Esophagus squamous epithelium (tissue), 5 donors: ENCODE results near the gene C2CD4D. TPM values are rescaled to one million over a fixed set of nuclear protein-coding genes. Genes with fewer than 3 reads are reported as not detected.
A peak's percentile ranks its signal among the peaks of the same experiment; 100 is the strongest.
"Not testable (repeated sequence)": the region's sequence is repeated elsewhere in the genome, so short reads cannot be mapped to it uniquely, and the experiment has no call there.

Experiments
- DNase-seq: peaks from one replicate; lab custom pipeline; 2025; lab: John Stamatoyannopoulos, UW
- H3K27ac ChIP-seq, 4 donors: fragments of 200-600 bp; sonication (generic); one replicate each; pipeline ENCODE4 v1.5.1; 2016 to 2019; ENCODE audit warnings: mild to moderate bottlenecking in 1 of 4
- H3K27me3 ChIP-seq, 4 donors: fragments of 200-600 bp; sonication (generic); 1 replicate in 3 of 4; 2 replicates in 1 of 4; pipeline versions ENCODE4 v1.5.1 to v1.6.0; 2017 to 2021; ENCODE audit warnings: antibody characterized with exemption in 1 of 4
- H3K36me3 ChIP-seq, 3 donors: fragments of 200-600 bp; sonication (generic); one replicate each; pipeline ENCODE4 v1.5.1; 2016 to 2019
- H3K4me1 ChIP-seq, 3 donors: fragments of 200-600 bp; sonication (generic); one replicate each; pipeline ENCODE4 v1.5.1; 2017 to 2019
- H3K4me3 ChIP-seq, 4 donors: fragments of 200-600 bp; sonication (generic); 1 replicate in 3 of 4; 2 replicates in 1 of 4; pipeline ENCODE4 v1.5.1; 2016 to 2019; ENCODE audit warnings: mild to moderate bottlenecking in 2 of 4, moderate library complexity in 1 of 4
- H3K9me3 ChIP-seq, 3 donors: fragments of 200-600 bp; sonication (generic); one replicate each; pipeline ENCODE4 v1.5.1; 2016 to 2019
- POLR2A ChIP-seq, 4 donors: fragments of 450-650 bp; IDR thresholded peaks; one replicate each; pipeline ENCODE4 v1.6.1; 2017; ENCODE audit warnings: antibody characterized with exemption in 4 of 4, mild to moderate bottlenecking in 4 of 4, moderate library complexity in 3 of 4
- WGBS, 2 donors: methylation state at CpG; one replicate each; pipeline ENCODE4 v1.1.5; 2018; 5-methylcytosine and 5-hydroxymethylcytosine counted together
- intact Hi-C: fragments of 100-400 bp; cut with DNase I; formaldehyde crosslinking; loops from one replicate; pipeline ENCODE4 v1.15.0; 2022
- total RNA-seq, 4 donors: library from RNA; depleted of rRNA; stranded (reverse); fragments of >200 nt; gene quantifications; one replicate each; pipeline ENCODE4 v1.1.0, GENCODE V29; 2016
- TF ChIP-seq, protein P1 (sequence below), 6 experiments: fragments of 450-650 bp in 4 of 6; fragments of 200-600 bp in 2 of 6; sonication (generic) in 2 of 6; IDR thresholded peaks; one replicate each; pipeline ENCODE4 v1.5.1; 2016 to 2019; ENCODE audit warnings: antibody characterized with exemption in 6 of 6, mild to moderate bottlenecking in 4 of 6, moderate library complexity in 4 of 6
- donor health status: DM: yes; HTN: yes; CAD: no.

The C2CD4D gene
- total RNA-seq, 4 donors from 2014 or later: 0.22 to 0.38 TPM; not detected in 2

DNA sequence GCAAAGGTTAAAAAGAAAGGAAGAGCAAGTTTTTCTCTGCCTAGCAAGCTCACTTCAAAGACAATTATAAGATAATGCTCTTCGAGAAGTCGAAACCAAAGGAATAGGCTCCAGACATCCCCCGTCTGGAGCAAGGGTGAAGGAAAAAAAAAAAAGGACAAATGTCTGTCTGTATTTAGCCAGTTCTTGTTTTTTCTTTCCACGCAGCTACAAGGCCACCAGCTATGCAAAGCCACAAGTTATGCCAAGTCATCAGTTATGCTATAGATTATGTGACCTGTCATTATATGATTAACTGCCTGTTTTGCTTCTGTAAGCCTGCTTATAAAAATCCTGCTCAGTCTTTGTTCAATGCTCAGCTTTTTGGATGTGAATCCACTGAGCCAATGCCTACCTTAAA, 16.3 kb upstream of the C2CD4D start:
- no peak overlapping the region for H3K4me3 ChIP-seq
- DNase-seq: no peak
- H3K27me3 ChIP-seq: peaks cover 0 to 13% (median 0%) of the 10 kb centered on the region in 4 donors
- peaks cover 25 to 89% (median 42%) of the 10 kb centered on the region in 3 donors for H3K4me1 ChIP-seq
- peak overlapping the region in 3 of 4 donors; percentile 23 to 64 (median 53) for H3K27ac ChIP-seq
- no peaks in the 10 kb centered on the region for H3K9me3 ChIP-seq
- 18 to 21% methylated on average over 4 of the region's 4 CpGs for WGBS, 2 donors
- TF ChIP-seq, protein P1, sequence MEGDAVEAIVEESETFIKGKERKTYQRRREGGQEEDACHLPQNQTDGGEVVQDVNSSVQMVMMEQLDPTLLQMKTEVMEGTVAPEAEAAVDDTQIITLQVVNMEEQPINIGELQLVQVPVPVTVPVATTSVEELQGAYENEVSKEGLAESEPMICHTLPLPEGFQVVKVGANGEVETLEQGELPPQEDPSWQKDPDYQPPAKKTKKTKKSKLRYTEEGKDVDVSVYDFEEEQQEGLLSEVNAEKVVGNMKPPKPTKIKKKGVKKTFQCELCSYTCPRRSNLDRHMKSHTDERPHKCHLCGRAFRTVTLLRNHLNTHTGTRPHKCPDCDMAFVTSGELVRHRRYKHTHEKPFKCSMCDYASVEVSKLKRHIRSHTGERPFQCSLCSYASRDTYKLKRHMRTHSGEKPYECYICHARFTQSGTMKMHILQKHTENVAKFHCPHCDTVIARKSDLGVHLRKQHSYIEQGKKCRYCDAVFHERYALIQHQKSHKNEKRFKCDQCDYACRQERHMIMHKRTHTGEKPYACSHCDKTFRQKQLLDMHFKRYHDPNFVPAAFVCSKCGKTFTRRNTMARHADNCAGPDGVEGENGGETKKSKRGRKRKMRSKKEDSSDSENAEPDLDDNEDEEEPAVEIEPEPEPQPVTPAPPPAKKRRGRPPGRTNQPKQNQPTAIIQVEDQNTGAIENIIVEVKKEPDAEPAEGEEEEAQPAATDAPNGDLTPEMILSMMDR (IDR thresholded peaks at IDR 0.05): no peak
- TF ChIP-seq POLR2A (IDR thresholded peaks at IDR 0.05): no peak
- intact Hi-C loops: no loop called here
- H3K36me3 ChIP-seq: no peaks in the 10 kb centered on the region

DNA sequence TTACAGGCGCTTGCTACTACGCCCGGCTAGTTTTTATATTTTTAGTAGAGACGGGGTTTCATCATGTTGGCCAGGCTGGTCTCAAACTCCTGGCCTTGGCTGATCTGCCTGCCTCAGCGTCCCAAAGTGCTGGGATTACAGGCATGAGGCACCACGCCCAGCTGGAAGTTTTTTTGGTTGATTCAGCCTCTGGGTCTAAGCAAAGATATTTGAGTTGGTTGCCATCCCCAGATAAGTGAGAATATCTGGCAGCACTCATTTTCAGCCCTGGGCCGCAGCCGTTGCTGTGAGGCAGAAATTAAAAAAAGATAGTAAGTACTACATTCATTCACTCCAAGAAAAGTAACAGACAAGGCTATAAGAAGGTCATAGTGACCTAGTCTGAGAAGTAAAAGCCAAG, 15.9 kb upstream of the C2CD4D start:
- H3K4me3 ChIP-seq, H3K36me3 ChIP-seq, DNase-seq, H3K9me3 ChIP-seq, intact Hi-C loops: not testable (repeated sequence)
- Histone ChIP-seq H3K4me1 (peaks cover 25 to 85% (median 42%) of the 10 kb centered on the region in 3 donors), H3K27ac (peak overlapping the region in 3 of 4 donors; percentile 23 to 64 (median 53)), H3K27me3 (peaks cover 0 to 13% (median 0%) of the 10 kb centered on the region in 4 donors)
- 45 to 52% methylated on average over 8 of the region's 8 CpGs for WGBS, 2 donors

GRCh38 chr1:151854658-151855057, 15.0 kb upstream of the C2CD4D start:
- no peak for DNase-seq

GRCh38 chr1:151853411-151853943, 13.9 kb upstream of the C2CD4D start, which contains the start of gene THEM5:
Gene THEM5 (minus strand): TSS chr1:151853712. CDS start chr1:151853565, 147 bp downstream.
- no peak for TF ChIP-seq POLR2A (IDR thresholded peaks at IDR 0.05)
- H3K27ac ChIP-seq: no peak within 1 kb of the TSS
- DNase-seq: no peak
- intact Hi-C loops: no loop called here
- H3K9me3 ChIP-seq: no peaks in the 10 kb centered on the region
- no peak within 1 kb of the TSS for H3K4me3 ChIP-seq
- H3K36me3 ChIP-seq: no peaks in the 10 kb centered on the region
- WGBS, 2 donors: 0 to 60% methylated on average over 1 to 5 of the region's 5 CpGs
- peaks cover 0 to 20% (median 0%) of the 10 kb centered on the region in 4 donors for H3K27me3 ChIP-seq
- peaks cover 19 to 77% (median 34%) of the 10 kb centered on the region in 3 donors for H3K4me1 ChIP-seq

More at GRCh38 chr1:151854658-151855057, 15.0 kb upstream of the C2CD4D start:
- Histone ChIP-seq H3K4me1 (peaks cover 20 to 77% (median 41%) of the 10 kb centered on the region in 3 donors), H3K4me3 (no peak overlapping the region), H3K27ac (no peak overlapping the region), H3K9me3 (no peaks in the 10 kb centered on the region), H3K36me3 (no peaks in the 10 kb centered on the region), H3K27me3 (peaks cover 0 to 20% (median 0%) of the 10 kb centered on the region in 4 donors)
- TF ChIP-seq POLR2A (IDR thresholded peaks at IDR 0.05): no peak
- TF ChIP-seq, protein P1 (IDR thresholded peaks at IDR 0.05): no peak
- intact Hi-C loops: no loop called here
- 71 to 93% methylated on average over 2 to 4 of the region's 7 CpGs for WGBS, 2 donors

DNA sequence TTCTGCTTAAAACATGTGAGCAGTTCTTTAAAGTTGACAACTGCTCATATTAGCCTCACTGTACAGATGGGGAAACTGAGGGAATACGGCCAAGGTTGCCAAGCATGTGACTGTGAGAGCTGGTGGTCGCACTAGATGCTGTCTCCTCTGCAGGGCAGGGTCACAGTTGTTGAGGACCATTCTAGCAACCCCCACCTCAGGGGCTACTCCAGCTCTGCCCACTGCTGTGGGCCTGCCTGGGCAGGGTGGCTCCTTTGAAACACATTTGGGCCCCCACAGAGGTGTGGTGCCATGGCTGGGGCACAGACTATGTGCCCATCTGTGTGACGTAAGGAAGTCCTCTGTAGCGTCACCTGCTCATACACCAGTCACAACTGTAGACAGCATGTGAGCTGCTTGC, 13.1 kb upstream of the C2CD4D start:
- H3K9me3 ChIP-seq: no peaks in the 10 kb centered on the region
- TF ChIP-seq POLR2A (IDR thresholded peaks at IDR 0.05): no peak
- TF ChIP-seq, protein P1 (IDR thresholded peaks at IDR 0.05): no peak
- H3K27ac ChIP-seq: no peak overlapping the region
- peaks cover 0 to 20% (median 0%) of the 10 kb centered on the region in 4 donors for H3K27me3 ChIP-seq
- intact Hi-C loops: no loop called here
- 83 to 88% methylated on average over 2 to 4 of the region's 4 CpGs for WGBS, 2 donors
- H3K4me1 ChIP-seq: peaks cover 12 to 70% (median 28%) of the 10 kb centered on the region in 3 donors
- no peak overlapping the region for H3K4me3 ChIP-seq
- DNase-seq: no peak
- no peaks in the 10 kb centered on the region for H3K36me3 ChIP-seq

GRCh38 chr1:151851886-151852285, 12.3 kb upstream of the C2CD4D start:
- intact Hi-C loops: no loop called here
- no peak for TF ChIP-seq POLR2A (IDR thresholded peaks at IDR 0.05)
- TF ChIP-seq, protein P1 (IDR thresholded peaks at IDR 0.05): no peak
- 75 to 88% methylated on average over 3 to 7 of the region's 8 CpGs for WGBS, 2 donors
- H3K4me1 ChIP-seq: peaks cover 7 to 61% (median 21%) of the 10 kb centered on the region in 3 donors
- no peaks in the 10 kb centered on the region for H3K36me3 ChIP-seq
- DNase-seq: no peak
- no peak overlapping the region for H3K27ac ChIP-seq
- H3K27me3 ChIP-seq: peaks cover 0 to 20% (median 0%) of the 10 kb centered on the region in 4 donors
- H3K4me3 ChIP-seq: no peak overlapping the region
- H3K9me3 ChIP-seq: no peaks in the 10 kb centered on the region
